ENCODE data around the gene SLC25A48.
A peak's percentile ranks its signal among the peaks of the same experiment; 100 is the strongest.

The SLC25A48 gene

GRCh38 chr5:135834639-135835529 lies at the start of gene SLC25A48:
SLC25A48 (plus strand) TSS chr5:135834663; CDS start chr5:135834848, 185 bp downstream.
- H3K36me3 Mint-ChIP-seq, result peaks cover 0 to 4% of the 10 kb centered on the region in 2 donors
- H3K9me3 Mint-ChIP-seq, result peaks cover 16 to 20% of the 10 kb centered on the region in 2 donors
- no peak within 1 kb of the TSS for H3K27ac Mint-ChIP-seq
- H3K4me1 Mint-ChIP-seq, result peaks cover 6 to 19% of the 10 kb centered on the region in 2 donors
- DNase-seq (peak; percentile 17), ATAC-seq (replicated peaks) (peak; percentile 80 to 87)
- peaks cover 54 to 63% of the 10 kb centered on the region in 2 donors for H3K27me3 Mint-ChIP-seq
- peak within 1 kb of the TSS; percentile 15 to 36 for H3K4me3 Mint-ChIP-seq

- H3K9me3 Mint-ChIP-seq, result peaks cover 4 to 8% of the 10 kb centered on the region in 2 donors
- no peak overlapping the region for H3K27ac Mint-ChIP-seq
- ATAC-seq (replicated peaks), result no peak
- H3K27me3 Mint-ChIP-seq, result peaks cover 15 to 42% of the 10 kb centered on the region in 2 donors
- H3K4me3 Mint-ChIP-seq, result no peak overlapping the region
- DNase-seq, result no peak
- no peaks in the 10 kb centered on the region for H3K36me3 Mint-ChIP-seq
- H3K4me1 Mint-ChIP-seq, result no peaks in the 10 kb centered on the region
Observed at GRCh38 chr5:135800656-135801055, 33.8 kb upstream of the SLC25A48 start.

GRCh38 chr5:135810188-135810943 lies 24.1 kb upstream of the SLC25A48 start:
- H3K4me3 Mint-ChIP-seq, result no peak overlapping the region
- H3K4me1 Mint-ChIP-seq, result no peaks in the 10 kb centered on the region
- H3K27me3 Mint-ChIP-seq, result peaks cover 25 to 28% of the 10 kb centered on the region in 2 donors
- H3K36me3 Mint-ChIP-seq, result no peaks in the 10 kb centered on the region
- no peaks in the 10 kb centered on the region for H3K9me3 Mint-ChIP-seq
- no peak for DNase-seq
- no peak overlapping the region for H3K27ac Mint-ChIP-seq
- ATAC-seq (replicated peaks), result no peak

- no peaks in the 10 kb centered on the region for H3K36me3 Mint-ChIP-seq
- no peak for ATAC-seq (replicated peaks)
- no peak for DNase-seq
- no peaks in the 10 kb centered on the region for H3K9me3 Mint-ChIP-seq
- no peak overlapping the region for H3K4me3 Mint-ChIP-seq
- no peak overlapping the region for H3K27ac Mint-ChIP-seq
- peaks cover 25 to 28% of the 10 kb centered on the region in 2 donors for H3K27me3 Mint-ChIP-seq
- H3K4me1 Mint-ChIP-seq, result no peaks in the 10 kb centered on the region
Observed at GRCh38 chr5:135811007-135811406, 23.5 kb upstream of the SLC25A48 start.

GRCh38 chr5:135813758-135814157 lies 20.7 kb upstream of the SLC25A48 start:
- Mint-ChIP-seq H3K9me3 (no peaks in the 10 kb centered on the region), H3K27ac (no peak overlapping the region), H3K27me3 (peaks cover 22 to 23% of the 10 kb centered on the region in 2 donors), H3K4me1 (no peaks in the 10 kb centered on the region), H3K4me3 (no peak overlapping the region), H3K36me3 (no peaks in the 10 kb centered on the region)
- ATAC-seq (replicated peaks), result no peak
- DNase-seq, result no peak

GRCh38 chr5:135814316-135814715 lies 20.1 kb upstream of the SLC25A48 start:
- H3K27ac Mint-ChIP-seq, result no peak overlapping the region
- no peak overlapping the region for H3K4me3 Mint-ChIP-seq
- DNase-seq (no peak), ATAC-seq (replicated peaks) (no peak)
- no peaks in the 10 kb centered on the region for H3K36me3 Mint-ChIP-seq
- peaks cover 21 to 23% of the 10 kb centered on the region in 2 donors for H3K27me3 Mint-ChIP-seq
- no peaks in the 10 kb centered on the region for H3K4me1 Mint-ChIP-seq
- no peaks in the 10 kb centered on the region for H3K9me3 Mint-ChIP-seq

- Mint-ChIP-seq H3K4me1 (no peaks in the 10 kb centered on the region), H3K27ac (no peak overlapping the region), H3K9me3 (no peaks in the 10 kb centered on the region), H3K4me3 (no peak overlapping the region), H3K36me3 (no peaks in the 10 kb centered on the region), H3K27me3 (peaks cover 16 to 23% of the 10 kb centered on the region in 2 donors)
- ATAC-seq (replicated peaks) (no peak), DNase-seq (no peak)
Observed at GRCh38 chr5:135814812-135815211, 19.7 kb upstream of the SLC25A48 start.

GRCh38 chr5:135821061-135821801 lies 13.2 kb upstream of the SLC25A48 start:
- no peak overlapping the region for H3K27ac Mint-ChIP-seq
- H3K36me3 Mint-ChIP-seq, result no peaks in the 10 kb centered on the region
- no peaks in the 10 kb centered on the region for H3K4me1 Mint-ChIP-seq
- ATAC-seq (replicated peaks) (no peak), DNase-seq (no peak)
- H3K27me3 Mint-ChIP-seq, result peaks cover 0 to 8% of the 10 kb centered on the region in 2 donors
- peaks cover 0 to 4% of the 10 kb centered on the region in 2 donors for H3K9me3 Mint-ChIP-seq
- no peak overlapping the region for H3K4me3 Mint-ChIP-seq

GRCh38 chr5:135821802-135822201 lies 12.7 kb upstream of the SLC25A48 start:
- peaks cover 0 to 8% of the 10 kb centered on the region in 2 donors for H3K27me3 Mint-ChIP-seq
- H3K4me3 Mint-ChIP-seq, result no peak overlapping the region
- ATAC-seq (replicated peaks), result no peak
- no peak overlapping the region for H3K27ac Mint-ChIP-seq
- H3K36me3 Mint-ChIP-seq, result no peaks in the 10 kb centered on the region
- no peak for DNase-seq
- peaks cover 0 to 4% of the 10 kb centered on the region in 2 donors for H3K9me3 Mint-ChIP-seq
- no peaks in the 10 kb centered on the region for H3K4me1 Mint-ChIP-seq

GRCh38 chr5:135822286-135822685 lies 12.2 kb upstream of the SLC25A48 start:
- no peaks in the 10 kb centered on the region for H3K4me1 Mint-ChIP-seq
- ATAC-seq (replicated peaks), result no peak

GRCh38 chr5:135822959-135823358 lies 11.5 kb upstream of the SLC25A48 start:
- no peak for ATAC-seq (replicated peaks)

More at GRCh38 chr5:135822286-135822685, 12.2 kb upstream of the SLC25A48 start:
- H3K36me3 Mint-ChIP-seq, result no peaks in the 10 kb centered on the region
- no peak overlapping the region for H3K4me3 Mint-ChIP-seq
- H3K27me3 Mint-ChIP-seq, result peaks cover 0 to 8% of the 10 kb centered on the region in 2 donors
- peaks cover 0 to 4% of the 10 kb centered on the region in 2 donors for H3K9me3 Mint-ChIP-seq
- no peak for DNase-seq
- H3K27ac Mint-ChIP-seq, result no peak overlapping the region

GRCh38 chr5:135823881-135824280 lies 10.6 kb upstream of the SLC25A48 start:
- Mint-ChIP-seq H3K27ac (no peak overlapping the region), H3K36me3 (no peaks in the 10 kb centered on the region), H3K9me3 (peaks cover 0 to 4% of the 10 kb centered on the region in 2 donors), H3K27me3 (peaks cover 0 to 3% of the 10 kb centered on the region in 2 donors), H3K4me1 (no peaks in the 10 kb centered on the region), H3K4me3 (no peak overlapping the region)
- no peak for DNase-seq
- ATAC-seq (replicated peaks), result no peak

More at GRCh38 chr5:135822959-135823358, 11.5 kb upstream of the SLC25A48 start:
- H3K27me3 Mint-ChIP-seq, result peaks cover 0 to 8% of the 10 kb centered on the region in 2 donors
- H3K4me3 Mint-ChIP-seq, result no peak overlapping the region
- H3K9me3 Mint-ChIP-seq, result peaks cover 0 to 4% of the 10 kb centered on the region in 2 donors
- no peaks in the 10 kb centered on the region for H3K36me3 Mint-ChIP-seq
- no peak overlapping the region for H3K27ac Mint-ChIP-seq
- no peak for DNase-seq
- H3K4me1 Mint-ChIP-seq, result no peaks in the 10 kb centered on the region

- DNase-seq (no peak), ATAC-seq (replicated peaks) (no peak)
- Mint-ChIP-seq H3K4me1 (no peaks in the 10 kb centered on the region), H3K27ac (no peak overlapping the region), H3K36me3 (no peaks in the 10 kb centered on the region), H3K9me3 (peaks cover 0 to 4% of the 10 kb centered on the region in 2 donors), H3K27me3 (peaks cover 4% of the 10 kb centered on the region in 2 donors), H3K4me3 (no peak overlapping the region)
Observed at GRCh38 chr5:135824541-135825041, 9.9 kb upstream of the SLC25A48 start.
